GM21737 (cell line): Measurements from ENCODE around the gene ZNF683.
"Not testable (repeated sequence)": the region's sequence is repeated elsewhere in the genome, so short reads cannot be mapped to it uniquely, and the experiment has no call there.

Experiments
- ATAC-seq: cut with Tn5 transposase; IDR thresholded peaks from one replicate; pipeline ENCODE4 v1.9.1; 2021; ENCODE audit warnings: mild to moderate bottlenecking, moderate library complexity; ENCODE audit not compliant: unreplicated experiment

The ZNF683 gene

GRCh38 chr1:26340047-26340481 is 32.5 kb downstream of the ZNF683 start:
- ATAC-seq, result no peak

- ATAC-seq, result no peak
These were observed 33.9 kb downstream of the ZNF683 start for GRCh38 chr1:26338670-26339069.

- no peak for ATAC-seq
These were observed 34.9 kb downstream of the ZNF683 start for GRCh38 chr1:26337625-26338024.

GRCh38 chr1:26337206-26337535 is 35.4 kb downstream of the ZNF683 start:
- ATAC-seq, result no peak

- peak; percentile 79 for ATAC-seq
These were observed 35.9 kb downstream of the ZNF683 start for GRCh38 chr1:26336477-26337205.

- no peak for ATAC-seq
These were observed 36.6 kb downstream of the ZNF683 start for GRCh38 chr1:26335774-26336476.

- ATAC-seq, result not testable (repeated sequence)
These were observed 39.2 kb downstream of the ZNF683 start for GRCh38 chr1:26333312-26333711.

- ATAC-seq, result no peak
These were observed 42.3 kb downstream of the ZNF683 start for GRCh38 chr1:26330276-26330675.

- not testable (repeated sequence) for ATAC-seq
These were observed 43.2 kb downstream of the ZNF683 start for GRCh38 chr1:26329380-26329779.

- no peak for ATAC-seq
These were observed 44.0 kb downstream of the ZNF683 start for GRCh38 chr1:26328597-26328996.

GRCh38 chr1:26327956-26328362 is 44.6 kb downstream of the ZNF683 start:
- ATAC-seq, result no peak

GRCh38 chr1:26324550-26324949 is 48.0 kb downstream of the ZNF683 start:
- ATAC-seq, result no peak

GRCh38 chr1:26323382-26323781 is 49.2 kb downstream of the ZNF683 start:
- ATAC-seq, result no peak

- ATAC-seq, result no peak
These were observed 50.6 kb downstream of the ZNF683 start for GRCh38 chr1:26322042-26322331.

- ATAC-seq, result no peak
These were observed 51.1 kb downstream of the ZNF683 start for GRCh38 chr1:26321315-26322041.

- ATAC-seq, result no peak
These were observed 51.7 kb downstream of the ZNF683 start for GRCh38 chr1:26320896-26321295.

- ATAC-seq, result no peak
These were observed 54.0 kb downstream of the ZNF683 start for GRCh38 chr1:26318338-26319064.

GRCh38 chr1:26317612-26318337 is 54.8 kb downstream of the ZNF683 start, which contains the start of gene CD52:
Gene CD52 (plus strand): TSS chr1:26317958. CDS start chr1:26318018, 60 bp downstream.
- peak; percentile 41 for ATAC-seq

GRCh38 chr1:26317146-26317545 is 55.4 kb downstream of the ZNF683 start:
- no peak for ATAC-seq
